ENCODE results near the gene LYAR.

GRCh38 chr4:4247696-4248028 is 42.3 kb downstream of the LYAR start:
- TF ChIP-seq, protein P1, sequence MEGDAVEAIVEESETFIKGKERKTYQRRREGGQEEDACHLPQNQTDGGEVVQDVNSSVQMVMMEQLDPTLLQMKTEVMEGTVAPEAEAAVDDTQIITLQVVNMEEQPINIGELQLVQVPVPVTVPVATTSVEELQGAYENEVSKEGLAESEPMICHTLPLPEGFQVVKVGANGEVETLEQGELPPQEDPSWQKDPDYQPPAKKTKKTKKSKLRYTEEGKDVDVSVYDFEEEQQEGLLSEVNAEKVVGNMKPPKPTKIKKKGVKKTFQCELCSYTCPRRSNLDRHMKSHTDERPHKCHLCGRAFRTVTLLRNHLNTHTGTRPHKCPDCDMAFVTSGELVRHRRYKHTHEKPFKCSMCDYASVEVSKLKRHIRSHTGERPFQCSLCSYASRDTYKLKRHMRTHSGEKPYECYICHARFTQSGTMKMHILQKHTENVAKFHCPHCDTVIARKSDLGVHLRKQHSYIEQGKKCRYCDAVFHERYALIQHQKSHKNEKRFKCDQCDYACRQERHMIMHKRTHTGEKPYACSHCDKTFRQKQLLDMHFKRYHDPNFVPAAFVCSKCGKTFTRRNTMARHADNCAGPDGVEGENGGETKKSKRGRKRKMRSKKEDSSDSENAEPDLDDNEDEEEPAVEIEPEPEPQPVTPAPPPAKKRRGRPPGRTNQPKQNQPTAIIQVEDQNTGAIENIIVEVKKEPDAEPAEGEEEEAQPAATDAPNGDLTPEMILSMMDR (IDR thresholded peaks at IDR 0.05; ENCODE audit: poor library complexity) = no peak
- no peak for TF ChIP-seq EZH2 (IDR thresholded peaks at IDR 0.05; ENCODE audit: borderline replicate concordance)
